GM10847 (cell line): ENCODE measurements around the gene RIC8B.

ENCODE experiments used
- POLR2A ChIP-seq: IDR thresholded peaks from 2 replicates; pipeline ENCODE4 v1.6.1; 2011; ENCODE audit not compliant: insufficient read length; ENCODE audit errors: extremely low read depth

The RIC8B gene

GRCh38 chr12:106918746-106919145 is 144.3 kb downstream of the RIC8B start:
- no peak for TF ChIP-seq POLR2A

GRCh38 chr12:106919910-106920544 is 145.5 kb downstream of the RIC8B start:
- TF ChIP-seq POLR2A = no peak

GRCh38 chr12:106924268-106924861 is 149.9 kb downstream of the RIC8B start:
- TF ChIP-seq POLR2A = no peak

GRCh38 chr12:106926657-106927056 is 152.2 kb downstream of the RIC8B start:
- no peak for TF ChIP-seq POLR2A

- TF ChIP-seq POLR2A = no peak
Observed at GRCh38 chr12:106934277-106934676, 159.8 kb downstream of the RIC8B start.
